ENCODE results near the gene MAP2K3. TPM values are rescaled to one million over a fixed set of nuclear protein-coding genes. Genes with fewer than 3 reads are reported as not detected.

The MAP2K3 gene
- total RNA-seq, 4 donors from 2014 or later: 3.3 to 37.0 (median 12.5) TPM

GRCh38 chr17:21358682-21359482 is 74.4 kb downstream of the MAP2K3 start:
- H3K36me3 ChIP-seq: no peaks in the 10 kb centered on the region
- no peaks in the 10 kb centered on the region for H3K9me3 ChIP-seq
- H3K27ac ChIP-seq: no peak overlapping the region
- intact Hi-C loops (cut with DNase I; ENCODE audit: low total_unique reads): no loop called here
- H3K4me3 ChIP-seq: no peak overlapping the region
- no peaks in the 10 kb centered on the region for H3K27me3 ChIP-seq
- no peak for DNase-seq
- TF ChIP-seq POLR2A (IDR thresholded peaks at IDR 0.05) (no peak), CTCF (IDR thresholded peaks at IDR 0.05) (no peak)
- no peaks in the 10 kb centered on the region for H3K4me1 ChIP-seq

DNA sequence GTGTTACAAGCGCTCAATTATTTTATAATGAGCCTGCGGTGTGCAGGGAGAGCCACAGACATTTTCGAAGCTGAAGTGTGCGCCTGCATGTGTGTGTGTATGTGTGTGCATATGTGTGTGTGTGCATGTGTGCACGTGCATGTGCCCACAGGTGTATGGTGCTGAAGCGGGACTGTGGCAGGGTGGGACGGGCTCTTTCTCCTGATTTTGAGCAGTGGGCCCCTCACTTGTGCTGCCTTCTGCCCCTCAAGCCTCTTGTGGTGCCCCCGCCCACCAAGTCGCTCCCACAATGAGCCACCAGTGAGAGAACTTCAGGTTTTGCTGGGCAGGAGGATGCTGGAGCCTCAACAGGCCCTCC is 75.0 kb downstream of the MAP2K3 start:
- Histone ChIP-seq H3K27me3 (no peaks in the 10 kb centered on the region), H3K27ac (no peak overlapping the region), H3K9me3 (no peaks in the 10 kb centered on the region), H3K4me3 (no peak overlapping the region), H3K4me1 (no peaks in the 10 kb centered on the region), H3K36me3 (no peaks in the 10 kb centered on the region)
- intact Hi-C loops (cut with DNase I; ENCODE audit: low total_unique reads): no loop called here
- no peak for DNase-seq
- TF ChIP-seq POLR2A (IDR thresholded peaks at IDR 0.05): no peak
- no peak for TF ChIP-seq CTCF (IDR thresholded peaks at IDR 0.05)

DNA sequence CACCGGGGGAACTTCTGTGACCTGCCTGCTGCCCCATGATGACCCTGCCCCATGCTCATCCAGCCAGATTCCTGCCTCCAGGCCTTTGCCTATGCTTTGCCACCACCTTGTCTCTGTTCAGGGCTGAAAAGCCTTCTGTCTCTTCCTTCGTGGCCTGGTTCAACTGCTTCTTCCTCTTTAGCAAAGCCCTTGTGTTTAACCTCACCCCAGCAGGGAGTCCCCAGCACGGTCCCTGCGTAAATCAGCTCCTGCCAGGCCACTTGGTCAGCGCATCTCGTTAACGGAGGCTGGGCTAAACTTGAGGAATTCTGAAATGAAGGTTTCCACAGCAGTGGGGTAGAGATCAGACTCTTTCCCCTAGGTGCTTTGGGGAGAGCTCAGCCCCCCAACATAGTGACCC is 75.5 kb downstream of the MAP2K3 start:
- TF ChIP-seq CTCF (IDR thresholded peaks at IDR 0.05) (no peak), POLR2A (IDR thresholded peaks at IDR 0.05) (no peak)
- no peak overlapping the region for H3K4me3 ChIP-seq
- no peak overlapping the region for H3K27ac ChIP-seq
- no peaks in the 10 kb centered on the region for H3K27me3 ChIP-seq
- no peaks in the 10 kb centered on the region for H3K36me3 ChIP-seq
- no peaks in the 10 kb centered on the region for H3K4me1 ChIP-seq
- DNase-seq: no peak
- intact Hi-C loops (cut with DNase I; ENCODE audit: low total_unique reads): no loop called here
- H3K9me3 ChIP-seq: no peaks in the 10 kb centered on the region

GRCh38 chr17:21361020-21361809 is 76.7 kb downstream of the MAP2K3 start:
- TF ChIP-seq POLR2A (IDR thresholded peaks at IDR 0.05) (no peak), CTCF (IDR thresholded peaks at IDR 0.05) (no peak)
- DNase-seq: no peak
- no peaks in the 10 kb centered on the region for H3K9me3 ChIP-seq
- H3K36me3 ChIP-seq: no peaks in the 10 kb centered on the region
- no peak overlapping the region for H3K4me3 ChIP-seq
- no peaks in the 10 kb centered on the region for H3K4me1 ChIP-seq
- intact Hi-C loops (cut with DNase I; ENCODE audit: low total_unique reads): no loop called here
- H3K27ac ChIP-seq: no peak overlapping the region
- H3K27me3 ChIP-seq: no peaks in the 10 kb centered on the region

- Histone ChIP-seq H3K4me1 (no peaks in the 10 kb centered on the region), H3K27ac (no peak overlapping the region), H3K27me3 (no peaks in the 10 kb centered on the region), H3K36me3 (no peaks in the 10 kb centered on the region), H3K9me3 (no peaks in the 10 kb centered on the region), H3K4me3 (no peak overlapping the region)
- DNase-seq: no peak
- intact Hi-C loops (cut with DNase I; ENCODE audit: low total_unique reads): no loop called here
- TF ChIP-seq POLR2A (IDR thresholded peaks at IDR 0.05): no peak
Observed at GRCh38 chr17:21362331-21362931, 77.9 kb downstream of the MAP2K3 start.
